Stimulated activated naive CD8-positive, alpha-beta T cell treated with anti-CD3 and anti-CD28 coated beads, Interleukin-15, amount 100 ng/mL, for 72 hours (primary cell): ENCODE data around the gene DAND5.
"Not testable (repeated sequence)": the region's sequence is repeated elsewhere in the genome, so short reads cannot be mapped to it uniquely, and the experiment has no call there.

Experiments used
- ATAC-seq: fragments of 150-1000 bp; cut with Tn5 transposase; 2 replicates; pipeline ENCODE4 v1.10.0; 2021; ENCODE audit warnings: mild to moderate bottlenecking, moderate library complexity
- DNase-seq, 2 donors: peaks; one replicate each; pipeline ENCODE4 v3.0.0; 2021 to 2022
- H3K27ac Mint-ChIP-seq, 2 donors: one replicate each; pipeline ENCODE4 v1.8.0; 2022; ENCODE audit warnings: mild to moderate bottlenecking in 2 of 2, mixed read lengths in 2 of 2, moderate library complexity in 2 of 2
- H3K27me3 Mint-ChIP-seq: one replicate; pipeline ENCODE4 v1.8.0; 2022; ENCODE audit warnings: mixed read lengths
- H3K4me1 Mint-ChIP-seq: one replicate; pipeline ENCODE4 v1.8.0; 2022; ENCODE audit warnings: mild to moderate bottlenecking, mixed read lengths
- H3K4me3 Mint-ChIP-seq, 2 donors: one replicate each; pipeline ENCODE4 v1.8.0; 2022; ENCODE audit warnings: mild to moderate bottlenecking in 2 of 2, mixed read lengths in 2 of 2, moderate library complexity in 1 of 2
- H3K9me3 Mint-ChIP-seq, 2 donors: one replicate each; pipeline ENCODE4 v1.8.0; 2022; ENCODE audit warnings: mixed read lengths in 2 of 2

The DAND5 gene

GRCh38 chr19:12953138-12953798 lies 16.1 kb upstream of the DAND5 start:
- peak overlapping the region; percentile 6 to 29 for H3K4me3 Mint-ChIP-seq
- ATAC-seq (no peak), DNase-seq (no peak)
- H3K4me1 Mint-ChIP-seq: peaks cover 73% of the 10 kb centered on the region
- H3K27me3 Mint-ChIP-seq: no peaks in the 10 kb centered on the region
- H3K27ac Mint-ChIP-seq: no peak overlapping the region
- H3K9me3 Mint-ChIP-seq: no peaks in the 10 kb centered on the region

DNA sequence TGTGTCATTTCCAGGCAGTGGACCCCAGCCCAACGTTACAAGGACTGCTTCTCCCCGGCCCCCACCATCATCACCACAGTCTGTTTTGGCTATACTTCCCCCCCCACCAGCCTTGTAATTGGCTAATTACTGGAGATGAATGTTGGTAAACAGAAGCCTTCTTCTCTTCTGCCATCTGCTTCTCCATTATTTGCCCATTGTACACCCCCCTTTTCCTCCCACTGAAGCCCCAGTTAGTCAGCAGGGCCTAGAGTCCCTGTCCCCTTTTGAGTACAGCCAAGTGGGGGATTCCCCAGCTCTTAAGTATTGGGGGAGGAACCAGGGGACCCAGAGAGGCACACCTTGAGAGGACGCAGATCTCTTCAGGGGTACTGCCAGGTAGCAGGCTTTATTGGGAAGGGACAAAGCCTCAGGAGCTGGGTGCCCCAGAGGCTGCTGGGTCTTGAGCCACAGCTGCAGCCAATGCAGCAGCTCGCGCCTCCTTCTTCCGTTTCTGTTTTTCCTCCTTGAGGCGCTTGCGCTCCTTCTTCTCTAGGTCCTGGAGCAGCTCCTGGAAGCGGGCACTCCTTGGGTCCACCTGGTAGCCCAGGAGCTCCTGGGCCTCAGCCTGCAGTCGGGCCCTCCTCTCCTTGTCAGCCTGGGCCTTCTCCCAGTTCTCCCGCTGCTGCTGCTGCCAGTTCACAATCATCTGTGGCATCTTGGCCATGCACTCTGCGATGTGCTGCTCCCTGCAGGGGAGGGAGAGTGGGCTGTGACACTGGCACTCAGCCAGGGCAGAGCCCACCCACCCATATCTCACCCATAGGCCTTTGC lies 15.4 kb upstream of the DAND5 start:
- H3K4me3 Mint-ChIP-seq: peak overlapping the region; percentile 34 to 63
- H3K4me1 Mint-ChIP-seq: peaks cover 67% of the 10 kb centered on the region
- H3K27ac Mint-ChIP-seq: peak overlapping the region; percentile 10 to 91
- no peaks in the 10 kb centered on the region for H3K27me3 Mint-ChIP-seq
- DNase-seq (no peak), ATAC-seq (peak; percentile 22)
- H3K9me3 Mint-ChIP-seq: no peaks in the 10 kb centered on the region

DNA sequence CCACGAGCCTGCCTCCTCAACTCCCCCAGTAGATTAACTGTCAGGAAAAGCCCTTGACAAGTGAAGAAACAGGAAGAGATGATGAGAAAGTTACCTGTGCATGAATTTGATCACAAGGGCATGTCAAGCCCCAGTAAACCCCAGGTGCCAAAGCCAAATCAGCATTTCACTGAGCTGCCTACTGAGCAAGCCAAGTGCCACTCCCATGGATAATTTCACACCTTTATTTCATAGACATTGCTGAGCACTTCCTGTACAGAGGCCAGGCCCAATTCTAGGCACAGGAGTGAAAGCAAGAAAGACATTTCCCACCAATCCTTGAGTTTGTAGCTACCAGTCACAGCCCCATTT lies 14.8 kb upstream of the DAND5 start:
- no peaks in the 10 kb centered on the region for H3K9me3 Mint-ChIP-seq
- H3K4me1 Mint-ChIP-seq: peaks cover 62% of the 10 kb centered on the region
- H3K27me3 Mint-ChIP-seq: no peaks in the 10 kb centered on the region
- no peak for DNase-seq
- H3K27ac Mint-ChIP-seq: peak overlapping the region; percentile 10 to 83
- ATAC-seq: no peak
- H3K4me3 Mint-ChIP-seq: peak overlapping the region; percentile 2 to 63

DNA sequence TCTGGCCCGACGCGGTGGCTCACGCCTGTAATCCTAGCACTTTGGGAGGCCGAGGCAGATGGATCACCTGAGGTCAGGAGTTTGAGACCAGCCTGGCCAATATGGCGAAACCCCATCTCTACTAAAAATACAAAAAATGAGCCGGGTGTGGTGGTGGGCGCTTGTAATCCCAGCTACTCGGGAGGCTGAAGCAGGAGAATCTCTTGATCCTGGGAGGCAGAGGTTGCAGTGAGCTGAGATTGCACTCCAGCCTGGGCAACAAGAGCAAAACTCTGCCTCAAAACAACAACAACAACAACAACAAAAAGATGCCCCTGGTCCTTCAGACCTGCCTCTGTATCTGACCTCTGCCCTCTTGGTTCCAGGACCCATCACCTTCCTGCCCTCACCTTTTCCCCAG lies 13.8 kb upstream of the DAND5 start:
- DNase-seq, ATAC-seq, H3K9me3 Mint-ChIP-seq, H3K27me3 Mint-ChIP-seq: not testable (repeated sequence)
- Mint-ChIP-seq H3K4me1 (peaks cover 52% of the 10 kb centered on the region), H3K27ac (peak overlapping the region; percentile 55 to 93), H3K4me3 (peak overlapping the region; percentile 71 to 78)

GRCh38 chr19:12955996-12956395 lies 13.4 kb upstream of the DAND5 start:
- DNase-seq: no peak
- no peaks in the 10 kb centered on the region for H3K9me3 Mint-ChIP-seq
- H3K4me3 Mint-ChIP-seq: peak overlapping the region; percentile 71 to 78
- H3K27ac Mint-ChIP-seq: peak overlapping the region; percentile 89 to 93
- H3K27me3 Mint-ChIP-seq: no peaks in the 10 kb centered on the region
- no peak for ATAC-seq
- peaks cover 50% of the 10 kb centered on the region for H3K4me1 Mint-ChIP-seq

DNA sequence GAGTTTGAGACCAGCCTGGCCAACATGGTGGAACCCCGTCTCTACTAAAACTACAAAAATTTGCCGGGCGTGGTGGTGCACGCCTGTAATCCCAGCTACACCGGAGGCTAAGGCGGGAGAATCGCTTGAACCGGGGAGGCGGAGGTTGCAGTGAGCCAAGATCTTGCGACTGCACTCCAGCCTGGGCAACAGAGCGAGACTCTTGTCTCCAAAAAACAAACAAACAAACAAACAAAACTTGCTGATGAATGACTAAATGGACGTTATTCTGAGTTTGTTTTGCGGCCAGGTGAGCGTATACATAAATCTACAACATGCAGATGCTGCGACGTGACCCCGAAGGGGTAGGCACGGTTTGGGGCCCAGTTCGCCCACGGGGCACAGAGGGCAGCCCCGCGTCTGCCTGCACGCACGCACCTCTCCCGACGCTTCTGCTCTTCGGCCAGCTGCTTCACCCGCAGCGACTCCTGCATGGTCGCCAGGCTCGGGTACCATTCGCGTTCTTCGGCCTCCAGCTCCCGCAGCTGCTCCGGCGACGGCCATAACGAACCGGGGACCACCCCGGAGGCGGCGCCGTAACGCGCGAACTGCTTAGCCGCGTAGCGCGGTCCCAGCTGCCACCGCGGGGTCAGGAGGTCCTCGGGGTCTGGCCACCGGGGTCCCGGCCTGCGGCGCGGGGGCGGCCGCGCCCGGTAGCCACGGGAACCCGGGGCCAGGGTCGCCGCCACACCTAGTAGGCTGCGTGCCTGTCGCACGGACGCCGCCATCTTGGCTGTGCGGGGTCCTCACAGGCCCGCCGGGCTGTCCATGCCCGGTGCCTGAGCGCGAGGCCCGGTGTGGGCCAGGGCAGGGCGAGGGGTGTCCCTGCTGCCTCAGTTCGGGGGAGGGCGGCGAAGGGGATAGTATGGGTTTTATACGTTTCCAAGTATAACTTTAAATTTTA lies 12.7 kb upstream of the DAND5 start, which contains the start of gene GADD45GIP1:
TSS of gene GADD45GIP1 (minus strand) at position 778 of the 943 bp plus-strand sequence. CDS start at position 767, 11 bp downstream.
- Mint-ChIP-seq H3K27ac (peak within 1 kb of the TSS; percentile 95 to 97), H3K27me3 (no peaks in the 10 kb centered on the region), H3K9me3 (no peaks in the 10 kb centered on the region), H3K4me3 (peak within 1 kb of the TSS; percentile 71 to 85), H3K4me1 (peaks cover 46% of the 10 kb centered on the region)
- ATAC-seq: peak; percentile 96
- DNase-seq: peak; percentile 86 to 90

- not testable (repeated sequence) for DNase-seq, H3K27me3 Mint-ChIP-seq, H3K9me3 Mint-ChIP-seq
- peaks cover 39% of the 10 kb centered on the region for H3K4me1 Mint-ChIP-seq
- ATAC-seq: peak; percentile 21
- H3K4me3 Mint-ChIP-seq: peak overlapping the region; percentile 71 to 85
- H3K27ac Mint-ChIP-seq: peak overlapping the region; percentile 95 to 97
Measured at GRCh38 chr19:12957389-12957952, 11.9 kb upstream of the DAND5 start.

- Mint-ChIP-seq H3K27ac (no peak overlapping the region), H3K9me3 (no peaks in the 10 kb centered on the region), H3K4me1 (peaks cover 19% of the 10 kb centered on the region), H3K27me3 (no peaks in the 10 kb centered on the region), H3K4me3 (no peak overlapping the region)
- DNase-seq: no peak
- no peak for ATAC-seq
Measured at GRCh38 chr19:12959481-12959880, 9.9 kb upstream of the DAND5 start.

GRCh38 chr19:12965017-12965811 lies 4.2 kb upstream of the DAND5 start:
- peak overlapping the region; percentile 91 to 97 for H3K4me3 Mint-ChIP-seq
- peak overlapping the region; percentile 83 to 85 for H3K27ac Mint-ChIP-seq
- peak; percentile 97 for ATAC-seq

GRCh38 chr19:12965812-12966135 lies 3.6 kb upstream of the DAND5 start:
- no peak overlapping the region for H3K27ac Mint-ChIP-seq
- no peaks in the 10 kb centered on the region for H3K9me3 Mint-ChIP-seq
- DNase-seq: no peak
- no peaks in the 10 kb centered on the region for H3K27me3 Mint-ChIP-seq
- peaks cover 26% of the 10 kb centered on the region for H3K4me1 Mint-ChIP-seq
- no peak for ATAC-seq
- H3K4me3 Mint-ChIP-seq: peak overlapping the region; percentile 91 to 97

More at GRCh38 chr19:12965017-12965811, 4.2 kb upstream of the DAND5 start:
- no peaks in the 10 kb centered on the region for H3K9me3 Mint-ChIP-seq
- peaks cover 21% of the 10 kb centered on the region for H3K4me1 Mint-ChIP-seq
- peak; percentile 87 to 90 for DNase-seq
- H3K27me3 Mint-ChIP-seq: no peaks in the 10 kb centered on the region

- H3K9me3 Mint-ChIP-seq: no peaks in the 10 kb centered on the region
- DNase-seq (no peak), ATAC-seq (no peak)
- no peak overlapping the region for H3K4me3 Mint-ChIP-seq
- H3K27ac Mint-ChIP-seq: no peak overlapping the region
- H3K4me1 Mint-ChIP-seq: peaks cover 26% of the 10 kb centered on the region
- no peaks in the 10 kb centered on the region for H3K27me3 Mint-ChIP-seq
Measured at GRCh38 chr19:12967907-12968306, 1.5 kb upstream of the DAND5 start.

- Mint-ChIP-seq H3K9me3 (no peaks in the 10 kb centered on the region), H3K27ac (no peak overlapping the region), H3K4me1 (peaks cover 20% of the 10 kb centered on the region), H3K4me3 (no peak overlapping the region), H3K27me3 (peaks cover 12% of the 10 kb centered on the region)
- no peak for ATAC-seq
- DNase-seq: no peak
Measured at GRCh38 chr19:12970070-12970820, 869 bp downstream of the DAND5 start.

DNA sequence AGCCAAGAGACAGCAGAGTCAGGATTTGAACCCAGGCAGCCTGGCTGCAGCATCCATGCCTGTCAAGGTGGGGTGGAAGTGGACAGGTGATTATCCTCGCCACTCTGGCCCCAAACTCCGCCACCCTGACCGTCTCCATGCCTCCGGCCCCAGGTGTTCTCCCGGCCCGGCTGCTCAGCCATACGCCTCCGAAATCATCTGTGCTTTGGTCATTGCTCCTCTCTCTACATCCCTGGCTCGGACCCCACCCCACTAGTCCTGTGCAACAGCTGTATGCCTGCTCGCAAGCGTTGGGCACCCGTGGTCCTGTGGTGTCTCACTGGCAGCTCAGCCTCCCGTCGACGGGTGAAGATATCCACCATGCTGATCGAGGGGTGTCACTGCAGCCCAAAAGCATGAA lies 3.9 kb downstream of the DAND5 start:
- Mint-ChIP-seq H3K27ac (no peak overlapping the region), H3K4me1 (peaks cover 20% of the 10 kb centered on the region), H3K4me3 (no peak overlapping the region), H3K9me3 (no peaks in the 10 kb centered on the region), H3K27me3 (peaks cover 33% of the 10 kb centered on the region)
- DNase-seq (no peak), ATAC-seq (no peak)
